PFSK-1 (cell line): ENCODE data around the gene PDCD6IP.

Experiments
- FOXP2 ChIP-seq: optimal IDR thresholded peaks from 2 replicates; pipeline ENCODE3; 2011; ENCODE audit warnings: borderline replicate concordance, control low read depth, inconsistent platforms; ENCODE audit not compliant: insufficient read depth; ENCODE audit errors: extremely low read length, extremely low read depth
- POLR2AphosphoS5 ChIP-seq: IDR thresholded peaks from 2 replicates; pipeline ENCODE4 v1.6.1; 2012; ENCODE audit warnings: low read depth, mild to moderate bottlenecking, control low read depth, low read length, moderate library complexity
- SIN3A ChIP-seq: IDR thresholded peaks from 2 replicates; pipeline ENCODE4 v1.6.1; 2012; ENCODE audit warnings: mild to moderate bottlenecking, low read length, moderate library complexity, borderline replicate concordance; ENCODE audit not compliant: insufficient read depth
- TAF1 ChIP-seq: IDR thresholded peaks from 2 replicates; pipeline ENCODE4 v1.6.1; 2012; ENCODE audit warnings: low read length, control low read depth, borderline replicate concordance; ENCODE audit not compliant: insufficient read depth
- TF ChIP-seq, protein P1 (sequence below), 2 experiments: IDR thresholded peaks; 2 replicates each; pipeline versions ENCODE4 v1.6.1 to v1.8.0; 2011 to 2012; ENCODE audit warnings: low read depth in 2 of 2, low read length in 2 of 2, control low read depth in 1 of 2, inconsistent platforms in 1 of 2, mild to moderate bottlenecking in 1 of 2, moderate library complexity in 1 of 2; ENCODE audit not compliant: insufficient read depth in 1 of 2

Gene PDCD6IP

DNA sequence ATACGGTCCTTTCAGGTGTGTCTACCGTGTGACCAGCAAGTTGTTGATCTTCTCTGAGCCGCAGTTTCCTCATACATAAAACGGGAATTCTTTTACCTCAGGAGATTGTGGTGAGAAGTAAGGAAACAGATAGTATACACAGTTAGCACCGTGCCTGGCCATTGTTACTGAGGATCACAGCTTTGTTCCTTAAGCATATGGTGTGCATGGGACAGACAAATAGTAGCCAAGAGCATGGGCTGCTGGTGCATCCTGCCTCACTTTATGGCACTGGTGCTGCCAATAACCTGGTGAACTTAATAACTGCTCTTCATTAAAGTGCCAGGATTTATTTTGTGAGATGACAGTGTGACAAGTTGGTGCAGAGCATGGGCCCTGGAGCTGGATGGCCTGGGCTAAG lies 86.3 kb downstream of the PDCD6IP start:
- TF ChIP-seq TAF1, result no peak
- TF ChIP-seq POLR2AphosphoS5, result no peak
- TF ChIP-seq FOXP2, result no peak
- TF ChIP-seq, protein P1, sequence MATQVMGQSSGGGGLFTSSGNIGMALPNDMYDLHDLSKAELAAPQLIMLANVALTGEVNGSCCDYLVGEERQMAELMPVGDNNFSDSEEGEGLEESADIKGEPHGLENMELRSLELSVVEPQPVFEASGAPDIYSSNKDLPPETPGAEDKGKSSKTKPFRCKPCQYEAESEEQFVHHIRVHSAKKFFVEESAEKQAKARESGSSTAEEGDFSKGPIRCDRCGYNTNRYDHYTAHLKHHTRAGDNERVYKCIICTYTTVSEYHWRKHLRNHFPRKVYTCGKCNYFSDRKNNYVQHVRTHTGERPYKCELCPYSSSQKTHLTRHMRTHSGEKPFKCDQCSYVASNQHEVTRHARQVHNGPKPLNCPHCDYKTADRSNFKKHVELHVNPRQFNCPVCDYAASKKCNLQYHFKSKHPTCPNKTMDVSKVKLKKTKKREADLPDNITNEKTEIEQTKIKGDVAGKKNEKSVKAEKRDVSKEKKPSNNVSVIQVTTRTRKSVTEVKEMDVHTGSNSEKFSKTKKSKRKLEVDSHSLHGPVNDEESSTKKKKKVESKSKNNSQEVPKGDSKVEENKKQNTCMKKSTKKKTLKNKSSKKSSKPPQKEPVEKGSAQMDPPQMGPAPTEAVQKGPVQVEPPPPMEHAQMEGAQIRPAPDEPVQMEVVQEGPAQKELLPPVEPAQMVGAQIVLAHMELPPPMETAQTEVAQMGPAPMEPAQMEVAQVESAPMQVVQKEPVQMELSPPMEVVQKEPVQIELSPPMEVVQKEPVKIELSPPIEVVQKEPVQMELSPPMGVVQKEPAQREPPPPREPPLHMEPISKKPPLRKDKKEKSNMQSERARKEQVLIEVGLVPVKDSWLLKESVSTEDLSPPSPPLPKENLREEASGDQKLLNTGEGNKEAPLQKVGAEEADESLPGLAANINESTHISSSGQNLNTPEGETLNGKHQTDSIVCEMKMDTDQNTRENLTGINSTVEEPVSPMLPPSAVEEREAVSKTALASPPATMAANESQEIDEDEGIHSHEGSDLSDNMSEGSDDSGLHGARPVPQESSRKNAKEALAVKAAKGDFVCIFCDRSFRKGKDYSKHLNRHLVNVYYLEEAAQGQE (IDR thresholded peaks at IDR 0.05; ENCODE audit: insufficient read depth in 1 of 2, low read depth in 2 of 2, low read length in 2 of 2), result no peak
- TF ChIP-seq SIN3A, result no peak

DNA sequence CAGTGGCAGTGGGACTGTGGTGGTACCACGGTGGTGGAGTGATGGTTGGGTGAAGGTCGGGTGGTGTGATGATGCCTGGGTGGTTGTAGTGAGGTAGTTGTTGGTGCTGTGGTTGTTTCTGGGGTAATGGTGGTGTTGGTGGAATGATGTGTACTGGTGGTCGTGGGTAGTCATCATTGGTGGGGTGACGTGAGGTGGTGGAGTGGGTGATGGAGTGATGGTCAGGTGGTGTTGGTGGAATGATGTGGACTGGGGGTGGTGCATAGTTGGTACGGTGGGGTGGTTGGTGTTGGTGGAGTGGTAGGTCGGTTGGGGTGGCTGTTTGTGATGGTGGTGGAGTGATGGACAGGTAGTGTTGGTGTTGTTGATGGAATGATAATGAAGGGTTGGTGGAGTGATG lies 87.1 kb downstream of the PDCD6IP start:
- TF ChIP-seq TAF1 (no peak), FOXP2 (no peak), POLR2AphosphoS5 (no peak), SIN3A (no peak)
- TF ChIP-seq, protein P1 (IDR thresholded peaks at IDR 0.05; ENCODE audit: insufficient read depth in 1 of 2, low read depth in 2 of 2, low read length in 2 of 2), result no peak

DNA sequence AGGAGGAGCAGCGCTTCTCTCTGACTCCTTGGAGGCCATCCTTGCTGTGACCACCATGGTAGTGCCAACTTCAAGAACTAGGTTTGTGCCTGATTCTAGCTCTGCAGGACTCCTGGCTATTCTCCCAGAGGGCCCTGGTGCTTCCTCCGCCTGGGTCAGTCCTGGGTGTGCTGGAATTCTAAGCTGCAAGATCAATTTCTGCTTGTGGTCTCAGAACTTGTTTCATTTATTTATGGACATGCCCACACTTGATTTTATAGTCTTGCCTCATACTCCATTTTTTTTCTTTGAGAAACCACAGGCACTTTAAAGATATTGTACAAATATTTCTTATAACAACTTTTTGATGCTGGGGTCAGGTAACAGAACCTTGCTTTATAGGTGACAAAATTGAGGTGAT lies 87.6 kb downstream of the PDCD6IP start:
- TF ChIP-seq FOXP2 (no peak), TAF1 (no peak), SIN3A (no peak), POLR2AphosphoS5 (no peak)
- TF ChIP-seq, protein P1 (IDR thresholded peaks at IDR 0.05; ENCODE audit: insufficient read depth in 1 of 2, low read depth in 2 of 2, low read length in 2 of 2), result no peak

DNA sequence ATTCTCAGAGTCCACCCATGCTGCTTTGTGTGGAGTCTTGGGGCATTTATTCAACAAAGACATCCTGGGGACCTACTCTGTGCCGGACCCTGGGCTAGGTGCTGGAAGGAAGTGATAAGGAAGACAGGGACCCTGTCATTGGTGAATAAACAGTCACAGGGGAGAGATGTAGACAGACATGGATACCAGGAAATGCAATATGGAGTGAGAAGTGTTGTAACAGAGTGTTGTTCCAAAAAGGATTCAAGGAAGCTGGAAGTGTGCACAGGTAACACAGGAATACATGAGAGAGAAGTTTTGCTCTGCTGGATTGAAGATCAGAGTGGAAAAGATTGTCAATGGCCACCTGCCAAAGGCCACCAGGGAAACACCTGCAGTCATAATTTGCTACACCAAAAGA lies 89.0 kb downstream of the PDCD6IP start:
- TF ChIP-seq, protein P1 (IDR thresholded peaks at IDR 0.05; ENCODE audit: insufficient read depth in 1 of 2, low read depth in 2 of 2, low read length in 2 of 2), result no peak
- TF ChIP-seq FOXP2 (no peak), SIN3A (no peak), POLR2AphosphoS5 (no peak), TAF1 (no peak)

DNA sequence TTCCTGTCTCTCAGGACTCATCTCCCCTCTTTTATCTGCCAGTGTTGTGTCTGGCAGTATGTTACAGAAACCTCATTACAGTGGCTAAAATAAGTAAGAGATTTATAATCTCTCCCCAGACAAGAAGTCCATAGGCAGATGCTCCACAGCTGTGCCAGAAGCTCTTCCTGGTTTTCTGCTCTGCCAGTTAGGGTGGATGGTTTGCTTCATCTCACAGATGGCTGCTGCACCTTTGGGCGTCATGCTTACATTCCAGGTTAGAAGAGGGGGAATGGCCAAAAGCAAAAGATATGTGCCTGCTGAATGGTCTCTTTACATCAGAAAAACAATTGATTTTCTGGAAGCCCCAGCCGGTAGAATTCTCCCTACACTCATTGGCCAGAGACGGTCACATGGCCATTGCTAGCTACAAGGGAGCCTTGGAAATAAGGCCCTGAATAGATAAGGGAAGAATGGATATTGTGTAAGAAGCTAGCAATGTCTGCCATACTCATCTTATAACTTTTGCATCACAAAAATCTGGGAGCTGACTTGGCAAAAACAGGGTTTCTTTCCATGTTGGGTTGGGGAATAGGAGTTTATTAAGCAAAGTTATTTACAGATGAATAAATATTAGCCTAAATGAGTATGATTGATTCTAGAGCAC lies 91.1 kb downstream of the PDCD6IP start:
- TF ChIP-seq POLR2AphosphoS5 (no peak), FOXP2 (no peak), SIN3A (no peak), TAF1 (no peak)
- TF ChIP-seq, protein P1 (IDR thresholded peaks at IDR 0.05; ENCODE audit: insufficient read depth in 1 of 2, low read depth in 2 of 2, low read length in 2 of 2), result no peak
